Urinary bladder (tissue), 4 donors: Measurements from ENCODE around the gene SCUBE1. TPM values are rescaled to one million over a fixed set of nuclear protein-coding genes. Genes with fewer than 3 reads are reported as not detected.

Source experiments
- DNase-seq: peaks from one replicate; pipeline ENCODE4 v3.0.0-alpha.2; 2015; ENCODE audit errors: extremely low spot score
- H3K27ac ChIP-seq: one replicate; pipeline ENCODE4 v1.5.1; 2013; ENCODE audit warnings: low read depth, mild to moderate bottlenecking, moderate library complexity
- H3K36me3 ChIP-seq: one replicate; pipeline ENCODE4 v1.6.1; 2013; ENCODE audit warnings: mild to moderate bottlenecking, moderate library complexity; ENCODE audit not compliant: insufficient read depth
- H3K4me1 ChIP-seq: one replicate; pipeline ENCODE4 v1.6.1; 2013; ENCODE audit warnings: mild to moderate bottlenecking, moderate library complexity; ENCODE audit not compliant: insufficient read depth
- H3K4me3 ChIP-seq: one replicate; pipeline ENCODE4 v1.5.1; 2013; ENCODE audit warnings: low read depth, low read length
- WGBS: extraction: QIAGEN DNeasy Blood & Tissue Kit; methylation state at CpG from one replicate; pipeline ENCODE4 v1.1.7; 2013; 5-methylcytosine and 5-hydroxymethylcytosine counted together
- polyA plus RNA-seq: library from polyadenylated mRNA; stranded (reverse); fragments of 200-250 nt; gene quantifications from one replicate; pipeline ENCODE4 v1.2.3, GENCODE V29; 2013
- total RNA-seq: library from RNA; depleted of rRNA; stranded (reverse); fragments of >200 nt; gene quantifications from one replicate; pipeline ENCODE4 v1.2.3, GENCODE V29; 2014
- donor health status: healthy with polysubstance abuse.
- donor health status: healthy.

SCUBE1 gene
- total and polyA plus RNA-seq, 2 donors = 0.86 to 1.2 TPM

DNA sequence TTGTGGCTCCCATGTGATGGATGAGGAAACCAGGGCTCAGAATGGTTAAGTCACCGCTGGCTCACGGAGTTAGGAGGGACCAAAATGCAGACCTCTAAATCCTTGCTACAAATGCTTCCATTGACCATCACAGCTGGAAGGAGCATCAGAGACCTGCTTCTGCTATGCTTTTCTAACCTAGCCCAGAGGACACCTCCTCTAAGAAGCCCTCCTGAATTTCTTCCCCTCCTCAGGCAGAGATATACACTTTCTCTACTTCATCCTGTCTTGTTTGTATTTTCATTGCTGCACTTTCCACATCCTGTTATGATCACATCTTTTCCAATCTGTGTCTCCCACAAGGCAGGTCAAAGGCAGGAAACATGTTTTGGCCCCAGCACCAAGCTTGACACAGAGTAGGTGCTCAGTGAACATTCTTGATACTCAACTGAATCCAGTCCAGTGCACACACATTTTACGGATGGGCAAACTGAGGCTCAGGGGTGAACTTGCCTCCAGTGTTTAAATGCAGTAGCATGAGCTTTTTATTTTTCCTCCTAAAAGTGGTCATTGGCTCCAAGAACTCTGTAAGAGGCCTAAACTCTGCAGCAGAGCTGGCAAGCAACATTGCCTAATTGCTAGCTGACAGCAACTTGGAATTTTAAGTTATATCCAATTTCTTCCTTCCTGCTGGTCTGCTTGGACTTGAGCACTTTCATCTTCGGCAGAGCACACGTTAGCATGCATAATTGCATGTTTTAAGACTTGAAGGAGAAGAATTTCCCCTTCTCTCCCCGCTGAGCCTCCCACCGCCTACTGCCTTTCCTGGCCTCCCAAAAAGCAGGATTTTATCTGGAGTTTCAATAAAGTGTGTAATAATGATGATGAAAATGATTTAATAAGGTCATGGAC, 12.7 kb downstream of the SCUBE1 start:
- Histone ChIP-seq H3K27ac (no peak overlapping the region), H3K36me3 (no peaks in the 10 kb centered on the region), H3K4me1 (no peaks in the 10 kb centered on the region), H3K4me3 (no peak overlapping the region)
- no peak for DNase-seq
- WGBS = 83% methylated on average over 7 of the region's 7 CpGs

DNA sequence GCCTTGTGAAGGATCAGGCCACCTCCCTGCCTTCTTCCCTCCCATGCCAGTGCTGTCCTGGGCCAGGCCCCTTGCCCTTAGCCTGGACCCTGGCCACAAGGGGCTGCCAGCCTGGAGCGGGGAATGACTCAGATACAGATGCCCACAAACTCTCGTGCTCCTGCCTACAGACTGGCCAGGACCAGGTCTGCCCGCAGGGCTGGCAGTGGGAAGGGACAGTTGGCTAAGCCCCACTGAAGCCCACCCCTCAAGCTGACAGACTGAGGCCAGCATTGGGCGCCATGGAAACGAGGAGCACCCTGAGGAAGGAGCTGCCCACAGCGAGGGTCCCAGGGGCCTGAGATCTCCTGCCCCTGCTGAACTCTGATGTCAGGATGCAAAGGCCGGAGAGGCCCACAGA, 14.1 kb downstream of the SCUBE1 start:
- Histone ChIP-seq H3K4me1 (no peaks in the 10 kb centered on the region), H3K36me3 (no peaks in the 10 kb centered on the region), H3K4me3 (no peak overlapping the region), H3K27ac (no peak overlapping the region)
- no peak for DNase-seq
- WGBS = 91% methylated on average over 7 of the region's 7 CpGs

DNA sequence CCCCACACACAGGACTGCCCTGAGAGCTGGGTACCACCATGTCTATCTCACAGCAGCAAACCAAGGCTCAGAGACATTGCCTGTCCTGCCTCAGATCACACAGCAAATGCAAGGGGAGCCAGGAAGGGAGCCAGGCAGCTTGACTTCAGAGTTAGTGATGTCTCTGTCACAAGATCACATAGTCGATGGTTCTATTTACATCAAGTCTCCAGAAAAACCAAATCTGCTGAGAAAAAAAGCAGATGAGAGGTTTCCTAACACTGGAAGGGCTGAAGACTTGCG, 16.1 kb downstream of the SCUBE1 start:
- no peak overlapping the region for H3K27ac ChIP-seq
- H3K36me3 ChIP-seq = no peaks in the 10 kb centered on the region
- H3K4me1 ChIP-seq = no peaks in the 10 kb centered on the region
- WGBS = 28% methylated on average over 2 of the region's 2 CpGs
- no peak overlapping the region for H3K4me3 ChIP-seq
- DNase-seq = no peak

DNA sequence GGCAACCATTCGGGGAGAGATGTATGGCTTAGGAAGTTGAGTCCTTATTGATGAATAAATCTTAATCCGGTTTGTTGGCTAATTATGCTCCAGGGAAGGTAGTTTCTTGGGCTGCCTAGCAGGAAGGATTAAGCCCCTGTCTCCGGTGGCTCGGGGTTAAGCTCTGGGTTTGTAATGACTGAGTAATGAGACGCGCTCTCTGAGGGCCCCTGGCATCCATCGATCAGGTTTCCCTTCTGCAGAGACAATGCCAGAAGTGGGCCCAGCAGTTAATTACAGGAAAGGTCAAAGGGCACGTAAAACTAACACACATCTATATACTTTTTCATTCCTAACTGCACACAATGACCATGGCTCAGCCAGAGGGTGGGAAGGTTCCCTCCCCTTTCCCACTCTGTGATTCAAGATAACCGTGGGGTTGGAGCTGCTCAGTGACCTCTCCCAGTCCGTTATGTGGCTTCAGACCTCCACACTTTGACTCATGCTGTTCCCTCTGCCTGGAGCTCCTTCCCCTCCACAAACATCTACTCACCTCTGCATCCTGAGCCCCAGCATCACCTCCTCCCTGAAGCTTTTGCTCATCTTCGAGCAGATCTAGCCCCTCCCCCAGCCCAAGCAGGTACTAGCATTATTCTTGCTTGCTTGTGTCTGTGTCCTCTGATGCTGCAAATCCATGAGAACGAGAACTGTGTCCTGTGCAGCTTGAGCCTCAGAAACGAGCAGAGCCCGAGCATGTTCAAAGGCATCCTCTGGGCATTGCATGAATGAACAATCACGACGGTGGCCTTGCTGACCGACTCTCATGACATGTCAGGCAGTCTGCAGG, 16.6 kb downstream of the SCUBE1 start:
- Histone ChIP-seq H3K4me3 (no peak overlapping the region), H3K27ac (no peak overlapping the region), H3K4me1 (no peaks in the 10 kb centered on the region), H3K36me3 (no peaks in the 10 kb centered on the region)
- DNase-seq = no peak
- WGBS = 60% methylated on average over 17 of the region's 17 CpGs

DNA sequence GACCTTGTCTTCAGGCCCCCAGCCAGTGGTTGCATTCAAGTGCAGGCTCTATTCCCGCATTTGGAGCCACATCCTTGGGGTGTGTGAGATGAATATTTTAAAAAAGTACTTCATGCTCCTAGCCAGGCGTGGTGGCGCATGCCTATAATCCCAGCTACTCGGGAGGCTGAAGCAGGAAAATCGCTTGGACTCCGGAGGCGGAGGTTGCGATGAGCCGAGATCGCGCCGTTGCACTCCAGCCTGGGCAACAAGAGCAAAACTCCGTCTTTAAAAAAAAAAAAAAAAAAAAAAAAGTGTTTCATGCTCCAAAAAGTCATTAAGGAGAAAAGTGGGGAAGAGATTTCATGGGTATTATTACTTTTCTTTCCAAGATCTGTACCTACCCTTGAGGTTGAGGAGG, 18.0 kb downstream of the SCUBE1 start:
- no peaks in the 10 kb centered on the region for H3K4me1 ChIP-seq
- no peak for DNase-seq
- H3K4me3 ChIP-seq = no peak overlapping the region
- H3K36me3 ChIP-seq = no peaks in the 10 kb centered on the region
- H3K27ac ChIP-seq = no peak overlapping the region
- 89% methylated on average over 13 of the region's 13 CpGs for WGBS

DNA sequence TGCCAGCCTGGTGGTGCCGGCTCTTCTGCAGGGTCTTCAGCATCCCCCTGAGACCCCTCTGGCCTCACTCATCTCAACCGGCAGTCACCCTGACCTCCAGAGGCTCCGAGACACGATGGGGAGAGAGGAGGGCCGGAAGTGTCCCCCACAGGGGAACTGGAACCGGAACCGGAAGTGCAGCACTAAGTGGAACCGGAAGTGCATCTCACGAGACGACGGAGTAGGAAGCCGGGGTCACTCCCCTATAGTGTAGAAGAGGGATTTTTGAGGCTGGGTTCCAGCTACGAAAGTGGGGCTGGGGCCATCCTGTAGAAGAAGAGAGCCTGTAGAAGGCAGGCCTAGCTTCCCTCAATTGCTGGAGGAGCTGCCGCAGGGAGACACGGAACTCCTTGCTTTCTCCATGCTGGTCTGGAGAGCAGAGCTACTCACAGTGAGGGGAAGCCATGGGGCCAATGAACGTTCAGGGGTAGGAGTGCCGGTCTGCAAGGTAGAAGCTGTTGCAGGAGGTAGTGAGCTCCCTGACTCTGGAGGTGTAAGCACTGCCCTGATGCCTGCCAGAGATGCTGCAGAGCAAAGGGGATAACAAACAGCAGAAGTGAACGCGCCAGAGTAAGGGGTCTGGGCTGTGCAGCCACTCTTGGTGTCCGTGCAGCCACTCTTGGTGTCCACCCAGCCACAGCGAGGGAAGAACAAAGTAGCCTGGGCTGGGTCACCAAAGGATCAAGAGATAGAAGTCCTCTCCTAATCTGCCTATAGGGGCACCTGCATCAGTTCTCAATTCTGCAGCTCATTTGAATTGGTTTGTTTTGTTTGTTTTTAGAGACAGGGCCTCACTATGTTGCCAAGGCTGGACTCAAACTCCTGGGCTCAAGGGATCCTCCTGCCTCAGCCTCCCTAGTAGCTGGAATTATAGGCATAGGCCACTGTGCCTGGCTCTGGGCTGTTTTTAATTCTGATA, 21.9 kb downstream of the SCUBE1 start:
- H3K4me3 ChIP-seq = no peak overlapping the region
- no peak overlapping the region for H3K27ac ChIP-seq
- 89% methylated on average over 21 of the region's 21 CpGs for WGBS
- no peaks in the 10 kb centered on the region for H3K4me1 ChIP-seq
- DNase-seq = no peak
- H3K36me3 ChIP-seq = no peaks in the 10 kb centered on the region

DNA sequence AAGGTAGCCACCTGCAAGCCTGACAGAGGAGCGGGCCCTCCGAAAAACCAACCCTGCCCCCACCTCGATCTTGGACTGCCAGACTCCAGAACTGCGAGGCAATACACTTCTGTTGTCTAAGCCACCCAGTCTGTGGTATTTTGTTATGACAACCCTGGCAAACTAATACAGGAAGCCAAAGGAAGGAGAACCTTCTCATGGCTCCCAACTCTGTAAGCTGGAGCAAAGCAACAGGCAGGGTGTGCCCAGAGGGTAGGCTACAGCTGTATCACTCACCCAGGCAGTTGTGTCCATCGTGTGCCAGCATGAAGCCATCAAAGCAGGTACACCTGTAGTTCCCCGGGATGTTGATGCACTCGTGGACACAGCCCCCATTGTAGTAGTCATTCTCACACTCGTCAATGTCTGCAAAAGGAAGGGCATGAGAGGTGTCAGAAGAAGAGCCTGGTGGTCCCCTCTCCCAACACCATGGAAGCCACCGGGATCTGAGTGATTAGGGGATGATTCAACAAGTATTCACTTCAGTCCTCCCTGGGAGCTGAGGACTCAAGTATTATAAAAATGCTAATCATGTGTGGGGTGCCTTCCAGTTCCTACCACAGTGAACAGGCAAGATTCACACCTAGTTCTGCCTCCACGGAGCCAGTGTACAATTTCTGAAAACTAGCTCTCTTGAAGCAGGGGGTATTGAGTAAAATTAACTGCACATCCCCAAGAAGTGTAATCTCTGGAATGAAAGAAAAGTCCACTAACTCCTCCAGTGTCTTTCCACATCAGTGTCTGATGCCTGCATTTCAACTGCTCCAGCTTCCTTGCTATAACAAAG, 23.3 kb downstream of the SCUBE1 start:
- WGBS = 73% methylated on average over 10 of the region's 10 CpGs
- H3K36me3 ChIP-seq = no peaks in the 10 kb centered on the region
- H3K27ac ChIP-seq = no peak overlapping the region
- no peaks in the 10 kb centered on the region for H3K4me1 ChIP-seq
- DNase-seq = no peak
- no peak overlapping the region for H3K4me3 ChIP-seq

DNA sequence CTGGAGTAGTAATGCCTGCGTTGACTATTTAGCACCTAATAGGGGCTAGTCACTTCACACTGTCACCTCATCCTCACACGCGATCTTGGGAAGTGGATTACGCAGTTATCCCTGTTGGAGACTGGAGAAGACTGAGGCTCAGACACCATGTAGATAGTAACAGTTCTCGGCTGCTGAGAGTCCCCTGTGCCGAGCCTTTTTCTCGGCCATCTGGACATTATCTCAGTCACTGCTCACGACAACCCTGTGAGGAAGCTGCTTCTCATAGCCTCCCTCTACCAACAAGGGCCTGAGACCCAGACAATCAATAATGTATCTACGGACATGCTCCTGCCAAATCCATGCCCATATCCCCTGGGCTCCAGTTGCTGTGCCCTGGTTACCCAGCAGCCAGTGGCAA, 25.9 kb downstream of the SCUBE1 start:
- WGBS = 62% methylated on average over 9 of the region's 9 CpGs
- no peaks in the 10 kb centered on the region for H3K4me1 ChIP-seq
- H3K36me3 ChIP-seq = no peaks in the 10 kb centered on the region
- H3K27ac ChIP-seq = no peak overlapping the region
- DNase-seq = no peak
- no peak overlapping the region for H3K4me3 ChIP-seq

DNA sequence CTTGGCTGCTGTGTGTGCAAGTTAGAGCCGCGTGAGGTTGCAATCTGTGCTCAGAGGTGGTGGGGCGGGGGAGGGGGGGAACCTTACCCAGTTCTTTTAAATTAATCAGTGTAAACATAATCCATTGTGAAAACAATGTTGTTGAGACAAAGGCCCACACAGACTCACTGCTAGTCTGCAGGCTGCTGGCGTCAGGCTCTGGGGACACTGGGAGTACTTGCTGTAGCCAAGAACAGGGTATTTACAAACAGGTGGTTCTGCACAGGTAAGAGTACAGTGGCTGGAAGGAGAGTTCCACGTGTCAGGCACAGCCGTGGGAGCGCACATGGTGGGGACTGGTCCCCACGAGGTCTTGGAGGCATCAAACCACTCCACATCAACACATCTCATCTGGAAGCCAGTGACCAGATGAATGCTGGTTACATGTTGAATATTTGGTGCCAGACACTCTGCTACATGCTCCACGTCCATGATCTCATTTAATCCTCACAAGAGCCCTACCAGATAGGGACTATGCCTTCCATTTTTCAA, 27.4 kb downstream of the SCUBE1 start:
- Histone ChIP-seq H3K36me3 (no peaks in the 10 kb centered on the region), H3K4me3 (no peak overlapping the region), H3K4me1 (no peaks in the 10 kb centered on the region), H3K27ac (no peak overlapping the region)
- no peak for DNase-seq
- 72% methylated on average over 9 of the region's 9 CpGs for WGBS

DNA sequence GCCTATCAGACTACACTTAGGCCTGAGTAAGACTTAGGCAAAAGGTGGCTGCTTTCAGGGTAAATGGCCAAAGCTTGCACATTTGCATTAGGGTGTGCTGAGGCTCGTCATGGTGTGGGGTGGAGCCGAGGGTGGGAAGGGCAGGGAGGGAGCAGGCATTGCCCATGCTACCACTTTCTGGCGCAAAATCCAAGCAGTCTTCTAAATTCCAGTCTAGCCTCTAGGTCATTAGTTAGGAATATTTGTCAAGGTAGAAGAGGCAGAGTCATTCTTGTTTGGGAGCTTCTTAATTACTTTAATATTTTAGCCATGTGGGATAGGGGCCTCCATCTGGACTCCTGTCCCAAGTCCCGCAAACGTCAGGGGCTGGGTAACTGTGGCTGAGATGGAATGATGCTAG, 28.6 kb downstream of the SCUBE1 start:
- no peaks in the 10 kb centered on the region for H3K4me1 ChIP-seq
- no peak for DNase-seq
- H3K36me3 ChIP-seq = no peaks in the 10 kb centered on the region
- H3K27ac ChIP-seq = no peak overlapping the region
- H3K4me3 ChIP-seq = no peak overlapping the region
- 87% methylated on average over 5 of the region's 5 CpGs for WGBS

DNA sequence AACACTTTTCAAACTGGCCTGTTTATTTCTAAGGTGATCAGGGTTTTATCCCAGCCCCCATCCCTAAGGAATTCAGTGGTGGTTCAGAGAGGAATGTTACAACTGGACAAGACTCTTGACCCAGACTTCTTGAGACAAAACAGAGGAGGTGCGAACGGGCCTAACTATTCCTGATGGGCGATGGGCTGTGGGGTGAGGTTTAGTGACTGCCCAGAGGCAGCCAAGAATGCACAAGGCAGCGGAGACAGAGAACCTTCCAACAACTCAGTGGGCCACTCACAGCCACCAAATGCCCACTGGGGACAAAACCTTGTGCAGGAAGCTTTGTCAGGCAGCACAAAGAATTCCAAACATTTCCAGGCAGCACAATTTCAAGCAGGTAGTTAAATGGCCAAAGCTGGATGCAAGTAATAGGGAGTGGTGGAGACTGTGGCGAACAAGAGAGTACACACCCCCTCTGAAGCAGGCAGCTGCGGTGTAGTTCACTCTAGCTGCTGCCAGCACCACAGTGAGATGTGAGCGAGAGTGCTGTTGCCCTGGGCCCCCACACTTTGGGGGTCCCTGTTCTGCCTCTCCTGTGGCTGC, 29.2 kb downstream of the SCUBE1 start:
- Histone ChIP-seq H3K36me3 (no peaks in the 10 kb centered on the region), H3K4me1 (no peaks in the 10 kb centered on the region), H3K4me3 (no peak overlapping the region), H3K27ac (no peak overlapping the region)
- 82% methylated on average over 7 of the region's 7 CpGs for WGBS
- DNase-seq = no peak

DNA sequence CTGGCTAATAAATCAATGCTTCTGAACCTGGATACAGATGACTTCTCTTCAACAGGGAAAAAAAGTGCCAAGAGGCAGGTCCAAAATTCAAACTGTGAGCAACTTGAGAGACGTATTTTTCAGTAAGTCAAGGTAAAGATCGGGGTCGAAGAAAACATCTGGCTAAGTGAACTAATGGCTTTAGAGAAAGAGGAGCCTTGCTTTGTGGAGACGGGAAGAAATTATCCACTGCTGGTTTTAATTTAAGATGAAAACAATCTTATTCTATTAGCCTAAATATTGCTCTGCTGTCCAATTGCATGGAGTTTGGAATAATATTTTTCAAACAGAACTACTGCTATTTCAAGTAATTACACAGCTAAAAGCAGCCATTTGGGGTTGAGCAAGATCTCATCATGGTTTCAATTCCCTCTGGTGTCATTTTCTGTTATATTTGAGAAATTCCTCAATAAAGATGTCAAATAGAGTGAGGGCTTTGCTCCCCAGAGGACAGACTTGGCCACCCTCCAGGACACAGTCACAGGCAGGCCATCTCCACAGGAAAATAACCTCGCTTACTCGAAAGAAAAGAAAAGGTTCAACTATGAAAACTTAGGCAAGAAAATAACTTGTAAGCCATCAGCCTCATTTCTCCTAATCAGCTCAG, 29.8 kb downstream of the SCUBE1 start:
- no peaks in the 10 kb centered on the region for H3K36me3 ChIP-seq
- WGBS = 73% methylated on average over 6 of the region's 6 CpGs
- no peak for DNase-seq
- no peak overlapping the region for H3K4me3 ChIP-seq
- no peaks in the 10 kb centered on the region for H3K4me1 ChIP-seq
- no peak overlapping the region for H3K27ac ChIP-seq
